ENCODE results near the gene RAPGEF3.
A peak's percentile ranks its signal among the peaks of the same experiment; 100 is the strongest.

RAPGEF3 gene

GRCh38 chr12:47782372-47782770, 23.7 kb upstream of the RAPGEF3 start:
- H3K27ac ChIP-seq, result peak overlapping the region; percentile 90

GRCh38 chr12:47781479-47782371, 23.0 kb upstream of the RAPGEF3 start:
- no peak for TF ChIP-seq CTCF (conservative IDR thresholded peaks at IDR 0.05; ENCODE audit: low read depth)
- peak; percentile 81 for DNase-seq (ENCODE audit: low spot score)
- POLR2A ChIA-PET (ENCODE audit: low non-redundant PET), result interaction anchor here (0.7 to 1.2 kb wide), 2 partner anchors 38 to 54 kb away, joined by 3 to 5 read pairs; no protein-coding TSS in a partner anchor
- H3K27ac ChIP-seq, result peak overlapping the region; percentile 90
- CTCF ChIA-PET, result interaction anchor here (0.6 to 11.5 kb wide), 5 partner anchors 9 to 753 kb away, joined by 3 to 167 read pairs (median 3); no protein-coding TSS in a partner anchor

More at GRCh38 chr12:47782372-47782770, 23.7 kb upstream of the RAPGEF3 start:
- TF ChIP-seq CTCF (conservative IDR thresholded peaks at IDR 0.05; ENCODE audit: low read depth), result no peak
- CTCF ChIA-PET, result interaction anchor here (1.1 to 11.5 kb wide), 4 partner anchors 10 to 167 kb away, joined by 3 to 167 read pairs (median 12); no protein-coding TSS in a partner anchor
- no peak for DNase-seq (ENCODE audit: low spot score)
- POLR2A ChIA-PET (ENCODE audit: low non-redundant PET), result interaction anchor here (0.7 to 1.2 kb wide), 2 partner anchors 38 to 54 kb away, joined by 3 to 5 read pairs; no protein-coding TSS in a partner anchor

- ChIA-PET POLR2A (ENCODE audit: low non-redundant PET) (interaction anchor here (0.9 kb wide), 1 partner anchor 26 kb away, joined by 3 read pairs; no protein-coding TSS in a partner anchor), CTCF (interaction anchor here (0.6 to 11.5 kb wide), 12 partner anchors 11 to 1594 kb away, joined by 3 to 167 read pairs (median 4); partner anchors contain the start of gene RAPGEF3)
- H3K27ac ChIP-seq, result peak overlapping the region; percentile 90
- no peak for DNase-seq (ENCODE audit: low spot score)
- TF ChIP-seq CTCF (conservative IDR thresholded peaks at IDR 0.05; ENCODE audit: low read depth), result no peak
Measured at GRCh38 chr12:47779943-47780504, 21.3 kb upstream of the RAPGEF3 start.

GRCh38 chr12:47779301-47779942, 20.7 kb upstream of the RAPGEF3 start:
- ChIA-PET POLR2A (ENCODE audit: low non-redundant PET) (no interaction called here), CTCF (interaction anchor here (0.6 to 11.5 kb wide), 12 partner anchors 11 to 1260 kb away, joined by 3 to 167 read pairs (median 4); partner anchors contain the start of gene RAPGEF3)
- DNase-seq (ENCODE audit: low spot score), result peak; percentile 77
- peak; percentile 93 for TF ChIP-seq CTCF (conservative IDR thresholded peaks at IDR 0.05; ENCODE audit: low read depth)
- H3K27ac ChIP-seq, result peak overlapping the region; percentile 90

GRCh38 chr12:47778881-47779280, 20.2 kb upstream of the RAPGEF3 start:
- TF ChIP-seq CTCF (conservative IDR thresholded peaks at IDR 0.05; ENCODE audit: low read depth), result no peak
- peak overlapping the region; percentile 21 for H3K27ac ChIP-seq
- no peak for DNase-seq (ENCODE audit: low spot score)
- CTCF ChIA-PET, result interaction anchor here (0.6 to 11.5 kb wide), 7 partner anchors 18 to 177 kb away, joined by 3 to 167 read pairs (median 5); partner anchors contain the start of gene RAPGEF3
- POLR2A ChIA-PET (ENCODE audit: low non-redundant PET), result no interaction called here

All from RWPE1 (cell line).